Hepatocyte (in vitro differentiated cells): ENCODE data around the gene TMPRSS11A. TPM values are rescaled to one million over a fixed set of nuclear protein-coding genes. Genes with fewer than 3 reads are reported as not detected.

ENCODE experiments used
- DNase-seq: peaks from one replicate; pipeline ENCODE4 v3.0.0-alpha.2; 2016; ENCODE audit warnings: low spot score
- H2AFZ ChIP-seq: fragments of 200-600 bp; sonication (generic); 2 replicates; pipeline ENCODE4 v1.6.0; 2016; ENCODE audit warnings: antibody characterized with exemption, mild to moderate bottlenecking
- H3K27ac ChIP-seq: fragments of 200-600 bp; sonication (generic); 2 replicates; pipeline ENCODE4 v1.5.1; 2016; ENCODE audit warnings: mild to moderate bottlenecking
- H3K27me3 ChIP-seq: fragments of 200-600 bp; sonication (generic); 2 replicates; pipeline ENCODE4 v1.6.1; 2016
- H3K36me3 ChIP-seq: fragments of 200-600 bp; sonication (generic); replicated peaks from 2 replicates; pipeline ENCODE4 v1.5.1; 2016; ENCODE audit warnings: low read depth; ENCODE audit not compliant: insufficient read depth
- H3K4me1 ChIP-seq: fragments of 200-600 bp; sonication (generic); 2 replicates; pipeline ENCODE4 v1.5.1; 2016; ENCODE audit warnings: mild to moderate bottlenecking, moderate library complexity; ENCODE audit not compliant: insufficient read depth
- H3K4me2 ChIP-seq: fragments of 200-600 bp; sonication (generic); 2 replicates; pipeline ENCODE4 v1.6.0; 2016
- H3K4me3 ChIP-seq: fragments of 200-600 bp; sonication (generic); 2 replicates; pipeline ENCODE4 v1.5.1; 2016; ENCODE audit warnings: mild to moderate bottlenecking
- H3K79me2 ChIP-seq: fragments of 200-600 bp; sonication (generic); 2 replicates; pipeline ENCODE4 v1.6.0; 2017; ENCODE audit warnings: mild to moderate bottlenecking
- H3K9me2 ChIP-seq: fragments of 200-600 bp; sonication (generic); replicated peaks from 2 replicates; pipeline ENCODE4 v1.6.0; 2017; ENCODE audit warnings: mild to moderate bottlenecking; ENCODE audit not compliant: insufficient read depth
- H3K9me3 ChIP-seq: fragments of 200-600 bp; sonication (generic); 2 replicates; pipeline ENCODE4 v1.5.1; 2016; ENCODE audit warnings: low read depth, mild to moderate bottlenecking
- H4K20me1 ChIP-seq: fragments of 200-600 bp; sonication (generic); 2 replicates; pipeline ENCODE4 v1.6.0; 2016; ENCODE audit warnings: mild to moderate bottlenecking; ENCODE audit not compliant: insufficient read depth, poor library complexity, severe bottlenecking
- CTCF ChIP-seq: fragments of 200-600 bp; sonication (generic); IDR thresholded peaks from 2 replicates; pipeline ENCODE4 v1.5.1; 2016; ENCODE audit warnings: antibody characterized with exemption, mild to moderate bottlenecking; ENCODE audit not compliant: poor library complexity
- EZH2 ChIP-seq: fragments of 200-600 bp; sonication (generic); IDR thresholded peaks from 2 replicates; pipeline ENCODE4 v1.6.1; 2016; ENCODE audit warnings: antibody characterized with exemption, mild to moderate bottlenecking, borderline replicate concordance
- EZH2phosphoT487 ChIP-seq: fragments of 200-600 bp; sonication (generic); IDR thresholded peaks from one replicate; pipeline ENCODE4 v1.6.1; 2018; ENCODE audit warnings: antibody characterized with exemption, mild to moderate bottlenecking, low read depth, moderate library complexity; ENCODE audit not compliant: unreplicated experiment, severe bottlenecking
- WGBS: methylation state at CpG from one replicate; pipeline ENCODE4 v1.1.6; 2016; ENCODE audit warnings: low lambda C conversion rate; ENCODE audit errors: missing lambda C conversion rate; 5-methylcytosine and 5-hydroxymethylcytosine counted together
- polyA plus RNA-seq: library from polyadenylated mRNA; unstranded; fragments of >200 nt; fragmentation: Nextera tagmentation; extraction: Ambion mirVana; gene quantifications from 2 replicates; pipeline ENCODE4 v1.2.1, GENCODE V29; 2016
- total RNA-seq: library from RNA; depleted of rRNA; stranded (reverse); fragments of >200 nt; gene quantifications from 2 replicates; pipeline ENCODE4 v1.2.3, GENCODE V29; 2014

The TMPRSS11A gene
- total and polyA plus RNA-seq, 2 experiments from 2014 or later: 0.10 TPM; not detected in 1

- H4K20me1 ChIP-seq: no peaks in the 10 kb centered on the region
- no peaks in the 10 kb centered on the region for H3K79me2 ChIP-seq
- H3K4me2 ChIP-seq: no peak overlapping the region
- DNase-seq: no peak
- no peaks in the 10 kb centered on the region for H3K36me3 ChIP-seq
- H3K27ac ChIP-seq: no peak overlapping the region
- H3K4me1 ChIP-seq: no peaks in the 10 kb centered on the region
- TF ChIP-seq CTCF (no peak), EZH2phosphoT487 (no peak), EZH2 (no peak)
- no peaks in the 10 kb centered on the region for H3K27me3 ChIP-seq
- H2AFZ ChIP-seq: no peak overlapping the region
- no peaks in the 10 kb centered on the region for H3K9me3 ChIP-seq
- H3K9me2 ChIP-seq: no peaks in the 10 kb centered on the region
- 88% methylated on average over 1 of the region's 1 CpG for WGBS
- no peak overlapping the region for H3K4me3 ChIP-seq
Measured at GRCh38 chr4:67996127-67996526, 32.8 kb upstream of the TMPRSS11A start.

GRCh38 chr4:67988991-67989390 is 25.7 kb upstream of the TMPRSS11A start:
- H3K4me2 ChIP-seq: no peak overlapping the region

DNA sequence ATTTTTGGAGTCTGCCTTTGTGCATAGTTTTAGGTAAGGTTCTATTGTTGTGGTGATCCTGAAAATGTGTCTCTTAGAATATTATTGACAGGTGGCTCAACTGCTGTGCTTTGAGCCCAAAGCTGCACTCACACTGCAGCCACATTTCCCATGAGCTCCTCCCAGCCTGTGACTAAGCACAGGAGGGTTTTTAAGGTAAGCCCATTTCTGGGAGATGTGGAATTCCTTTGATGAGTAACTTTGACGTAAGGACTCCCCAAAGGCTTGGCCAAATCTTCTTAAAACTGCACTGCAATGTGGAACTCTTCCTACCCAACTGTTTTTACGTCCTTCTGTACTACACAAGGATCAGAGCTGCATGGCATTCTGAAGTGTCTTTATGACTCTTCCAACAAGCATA is 20.0 kb upstream of the TMPRSS11A start:
- Histone ChIP-seq H3K36me3 (no peaks in the 10 kb centered on the region), H3K4me3 (no peak overlapping the region), H3K4me2 (no peak overlapping the region), H3K27ac (no peak overlapping the region), H4K20me1 (no peaks in the 10 kb centered on the region), H2AFZ (no peak overlapping the region), H3K9me3 (no peaks in the 10 kb centered on the region), H3K4me1 (no peaks in the 10 kb centered on the region), H3K9me2 (no peaks in the 10 kb centered on the region), H3K79me2 (no peaks in the 10 kb centered on the region), H3K27me3 (no peaks in the 10 kb centered on the region)
- no peak for DNase-seq
- TF ChIP-seq EZH2phosphoT487 (no peak), CTCF (no peak), EZH2 (no peak)
- 57% methylated on average over 2 of the region's 2 CpGs for WGBS

More at GRCh38 chr4:67988991-67989390, 25.7 kb upstream of the TMPRSS11A start:
- WGBS: 96% methylated on average over 5 of the region's 5 CpGs
- Histone ChIP-seq H3K9me3 (no peaks in the 10 kb centered on the region), H3K4me3 (no peak overlapping the region), H4K20me1 (no peaks in the 10 kb centered on the region), H3K36me3 (no peaks in the 10 kb centered on the region), H3K9me2 (no peaks in the 10 kb centered on the region), H3K4me1 (no peaks in the 10 kb centered on the region), H3K27ac (no peak overlapping the region), H2AFZ (no peak overlapping the region), H3K27me3 (no peaks in the 10 kb centered on the region), H3K79me2 (no peaks in the 10 kb centered on the region)
- TF ChIP-seq CTCF (no peak), EZH2phosphoT487 (no peak), EZH2 (no peak)
- no peak for DNase-seq

DNA sequence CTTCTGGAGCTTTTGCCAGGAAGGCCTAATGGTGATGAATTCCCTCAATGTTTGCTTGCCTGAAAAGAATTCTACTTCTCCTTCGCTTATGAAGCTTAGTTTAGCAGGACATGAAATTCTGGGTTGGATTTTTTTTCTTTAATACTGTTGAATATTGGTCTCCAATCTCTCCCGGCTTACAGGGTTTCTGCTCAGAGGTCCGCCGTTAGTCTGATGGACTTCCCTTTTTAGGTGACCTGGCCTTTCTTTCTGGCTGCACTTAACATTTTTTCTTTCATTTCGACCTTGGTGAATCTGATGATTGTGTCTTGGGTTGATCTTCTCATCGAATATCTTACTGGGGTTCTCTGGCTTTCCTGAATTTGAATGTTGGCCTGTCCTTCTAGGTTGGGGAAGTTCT is 17.2 kb upstream of the TMPRSS11A start:
- H3K4me3 ChIP-seq: no peak overlapping the region
- H4K20me1 ChIP-seq: no peaks in the 10 kb centered on the region
- no peak for TF ChIP-seq EZH2
- no peak for TF ChIP-seq EZH2phosphoT487
- TF ChIP-seq CTCF: no peak
- no peaks in the 10 kb centered on the region for H3K27me3 ChIP-seq
- no peaks in the 10 kb centered on the region for H3K79me2 ChIP-seq
- WGBS: 96% methylated on average over 6 of the region's 6 CpGs
- no peak for DNase-seq
- H3K4me1 ChIP-seq: no peaks in the 10 kb centered on the region
- no peak overlapping the region for H3K27ac ChIP-seq
- no peaks in the 10 kb centered on the region for H3K9me2 ChIP-seq
- no peaks in the 10 kb centered on the region for H3K9me3 ChIP-seq
- H2AFZ ChIP-seq: no peak overlapping the region
- no peaks in the 10 kb centered on the region for H3K36me3 ChIP-seq
- no peak overlapping the region for H3K4me2 ChIP-seq
